NCI-H1417 treated with DMSO at 0.1 percent for 48 hours (cell line): ENCODE measurements around the gene ZFP1.
"Not testable (repeated sequence)": the region's sequence is repeated elsewhere in the genome, so short reads cannot be mapped to it uniquely, and the experiment has no call there.

Source experiments
- DNase-seq: peaks from one replicate; lab custom pipeline; 2025; lab: John Stamatoyannopoulos, UW

Gene ZFP1

DNA sequence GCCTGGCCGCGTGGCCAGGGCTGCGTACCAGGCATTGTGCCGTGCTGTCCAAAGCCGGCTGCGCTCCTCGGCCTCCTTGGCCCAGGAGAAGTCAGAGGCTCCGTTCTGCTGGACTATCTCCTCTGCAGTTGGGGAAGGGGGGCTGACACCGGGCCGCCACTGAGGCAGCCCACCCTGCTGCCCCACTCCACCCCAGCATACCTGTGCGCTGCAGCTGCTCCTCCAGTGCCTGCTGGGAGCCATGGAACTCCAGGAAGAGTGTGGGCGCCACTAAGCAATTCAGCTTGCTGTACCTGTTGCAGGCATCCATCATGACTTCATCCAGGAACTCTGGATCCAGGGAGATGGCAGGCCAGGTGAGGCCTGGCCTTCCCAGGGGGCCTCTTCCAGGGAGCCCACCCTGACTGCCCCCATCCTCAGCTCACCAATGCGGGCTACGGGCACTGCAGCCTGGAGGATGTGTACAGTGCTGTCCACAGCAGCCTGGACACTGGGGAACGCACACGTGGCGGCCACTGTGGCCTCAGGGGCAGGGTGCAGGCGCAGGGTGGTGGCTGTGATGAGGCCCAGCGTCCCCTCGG, 34.7 kb upstream of the ZFP1 start:
- DNase-seq: no peak

- no peak for DNase-seq
Measured at GRCh38 chr16:75114179-75114945, 34.0 kb upstream of the ZFP1 start.

GRCh38 chr16:75114946-75115825, 33.1 kb upstream of the ZFP1 start:
- DNase-seq: no peak

- no peak for DNase-seq
Measured at GRCh38 chr16:75116081-75116910, 32.0 kb upstream of the ZFP1 start, which contains the start of gene LDHD. LDHD (minus strand) TSS chr16:75116780; CDS start chr16:75116720, 60 bp downstream.

- DNase-seq: no peak
Measured at GRCh38 chr16:75116911-75117245, 31.4 kb upstream of the ZFP1 start.

DNA sequence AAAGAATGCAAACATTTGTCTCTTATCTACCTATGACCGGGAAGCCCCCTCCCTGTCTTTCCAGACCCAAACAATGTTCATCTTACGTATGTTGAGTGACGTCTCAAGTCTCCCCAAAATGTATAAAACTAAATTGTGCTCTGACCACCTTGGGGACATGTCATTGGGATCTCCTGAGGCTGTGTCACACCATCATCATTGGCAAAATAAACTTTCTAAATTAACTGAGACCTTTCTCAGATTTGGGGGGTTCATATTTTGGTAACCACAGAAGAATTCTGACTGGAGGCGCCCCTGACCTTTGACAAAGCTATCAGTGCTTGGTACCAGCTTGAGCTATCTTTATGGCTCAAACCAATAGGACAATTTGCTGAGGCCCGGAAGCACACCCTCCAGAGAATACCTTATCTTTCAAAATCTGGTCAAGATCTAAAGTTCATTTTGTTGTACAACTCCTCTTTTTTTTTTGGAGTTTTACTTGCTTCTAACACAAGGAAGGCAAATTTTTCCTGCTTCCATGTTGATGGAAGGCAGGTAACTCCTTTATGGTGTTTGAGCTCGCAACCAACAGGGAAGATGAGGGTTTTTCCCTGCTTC, 29.3 kb upstream of the ZFP1 start:
- no peak for DNase-seq

DNA sequence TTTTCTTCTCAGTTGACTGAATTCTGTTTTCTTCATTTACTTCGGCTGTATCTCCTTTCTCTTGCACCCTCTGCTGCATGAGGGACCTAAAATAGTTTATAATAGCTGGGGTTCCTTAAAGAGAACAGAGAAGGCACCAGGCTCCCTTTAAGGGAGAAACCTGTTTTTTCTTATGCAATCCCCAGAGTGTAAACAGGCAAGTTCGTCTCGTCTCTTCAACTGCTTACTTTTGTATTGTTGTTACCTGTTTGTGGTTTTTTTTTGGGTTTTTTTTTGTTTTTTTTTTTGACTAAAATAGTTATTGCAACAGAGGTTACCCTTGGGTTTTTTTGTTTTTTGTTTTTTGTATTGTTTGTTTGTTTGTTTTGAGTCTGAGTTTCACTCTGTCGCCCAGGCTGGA, 28.1 kb upstream of the ZFP1 start:
- no peak for DNase-seq

DNA sequence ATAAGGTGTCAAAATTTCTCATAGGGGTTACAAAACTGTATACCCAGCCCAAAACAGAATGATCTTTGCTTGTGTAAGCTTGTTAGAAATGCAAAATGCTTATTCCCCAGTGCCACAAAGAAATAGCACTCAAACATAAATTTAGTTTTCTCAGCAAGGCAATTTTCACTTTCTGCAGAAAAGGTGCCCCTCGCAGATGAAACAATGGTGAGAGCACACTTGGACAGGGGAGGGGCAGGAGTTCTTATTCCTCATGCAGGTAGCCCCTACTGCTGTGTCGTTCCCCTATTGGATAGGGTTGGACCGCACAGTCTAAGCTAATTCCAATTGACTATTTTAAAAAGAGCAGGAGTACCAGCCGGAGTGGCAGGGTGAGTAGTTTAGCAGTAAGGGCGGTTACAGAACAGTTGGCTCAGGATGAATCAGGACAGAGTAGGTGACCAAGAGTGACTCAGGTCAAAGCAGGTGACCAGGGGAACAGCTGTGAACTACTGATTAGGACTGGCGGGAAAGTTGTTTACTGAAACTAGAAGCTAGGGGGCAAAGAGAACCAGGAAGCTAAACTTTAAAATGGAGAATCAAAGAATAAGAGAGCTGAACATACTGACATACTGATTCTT, 26.3 kb upstream of the ZFP1 start:
- no peak for DNase-seq

- no peak for DNase-seq
Measured at GRCh38 chr16:75122609-75123008, 25.7 kb upstream of the ZFP1 start.

DNA sequence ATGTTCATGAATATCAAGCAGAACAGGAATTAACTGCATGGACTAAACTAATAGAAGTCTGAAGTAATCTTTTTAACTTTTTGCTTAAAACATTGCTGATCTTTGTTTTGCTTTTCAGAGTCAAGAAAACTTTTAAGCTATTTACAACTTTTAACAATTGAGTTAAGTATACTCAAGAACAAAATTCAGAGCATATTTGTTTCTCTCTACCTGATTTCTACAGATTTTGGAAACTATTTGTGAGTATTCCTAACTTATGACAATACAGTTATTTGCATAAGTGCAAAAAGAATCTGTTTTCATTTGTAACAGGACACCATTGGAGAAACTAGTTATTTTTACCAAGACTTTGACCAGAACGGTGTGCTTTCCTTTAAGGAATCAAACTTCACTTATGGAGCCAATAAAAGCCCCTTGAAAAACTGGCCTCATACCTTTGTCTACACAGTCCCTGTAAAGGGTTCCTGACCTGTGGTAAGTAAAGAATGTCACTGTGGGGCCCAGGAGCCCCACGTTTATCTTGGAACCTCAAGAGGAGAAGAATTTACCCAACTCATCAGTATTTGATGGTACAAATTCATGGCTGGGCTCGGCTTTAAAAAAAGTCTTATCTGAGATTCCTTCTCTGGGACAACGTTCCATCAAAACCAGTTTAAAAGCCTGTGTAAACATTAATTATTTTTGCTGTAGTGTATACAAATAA, 20.5 kb upstream of the ZFP1 start:
- no peak for DNase-seq

- DNase-seq: not testable (repeated sequence)
Measured at GRCh38 chr16:75129421-75130149, 18.7 kb upstream of the ZFP1 start.

GRCh38 chr16:75130150-75130771, 18.1 kb upstream of the ZFP1 start:
- no peak for DNase-seq

DNA sequence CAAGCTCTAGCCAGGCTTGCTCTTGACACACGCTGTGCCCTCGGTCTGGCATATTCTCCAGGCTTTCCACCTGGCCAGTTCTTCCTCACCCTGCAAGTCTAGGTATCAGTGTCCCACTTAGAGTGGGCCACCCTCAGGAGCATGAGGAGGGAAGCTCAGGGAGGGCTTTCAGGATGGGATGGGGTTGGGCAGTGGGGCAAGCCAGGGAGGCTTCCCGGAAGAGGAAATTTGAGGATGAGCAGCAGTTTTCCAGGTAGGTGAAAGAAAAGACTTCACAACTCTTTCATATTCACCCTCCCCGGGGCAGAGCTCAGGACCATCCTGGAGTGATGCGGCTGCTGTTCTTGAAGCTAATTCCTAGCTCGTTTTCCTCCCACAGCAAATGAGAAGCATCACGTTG, 17.2 kb upstream of the ZFP1 start:
- no peak for DNase-seq

GRCh38 chr16:75138233-75138632, 10.1 kb upstream of the ZFP1 start:
- DNase-seq: no peak

GRCh38 chr16:75138636-75139035, 9.7 kb upstream of the ZFP1 start:
- DNase-seq: no peak

- DNase-seq: no peak
Measured at GRCh38 chr16:75139498-75139897, 8.8 kb upstream of the ZFP1 start.

GRCh38 chr16:75143941-75144340, 4.4 kb upstream of the ZFP1 start:
- DNase-seq: no peak

DNA sequence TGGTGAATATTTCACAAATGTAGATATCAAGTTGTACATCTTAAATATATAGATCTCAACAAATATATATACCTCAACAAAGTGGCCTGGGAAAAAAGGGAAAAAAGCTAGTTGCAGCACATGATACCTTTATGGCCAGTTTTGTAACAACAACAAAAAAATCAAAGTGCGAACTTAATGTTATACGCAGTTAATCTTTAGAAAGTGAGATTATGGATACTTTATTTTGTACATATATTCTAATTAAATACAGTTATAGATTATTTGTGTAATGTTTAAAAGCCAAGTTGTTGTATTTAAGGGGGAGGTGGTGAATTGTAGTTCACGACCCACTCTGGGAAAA, 385 bp upstream of the ZFP1 start:
- DNase-seq: no peak

- no peak for DNase-seq
Measured at GRCh38 chr16:75151798-75152197, 3.5 kb downstream of the ZFP1 start.

DNA sequence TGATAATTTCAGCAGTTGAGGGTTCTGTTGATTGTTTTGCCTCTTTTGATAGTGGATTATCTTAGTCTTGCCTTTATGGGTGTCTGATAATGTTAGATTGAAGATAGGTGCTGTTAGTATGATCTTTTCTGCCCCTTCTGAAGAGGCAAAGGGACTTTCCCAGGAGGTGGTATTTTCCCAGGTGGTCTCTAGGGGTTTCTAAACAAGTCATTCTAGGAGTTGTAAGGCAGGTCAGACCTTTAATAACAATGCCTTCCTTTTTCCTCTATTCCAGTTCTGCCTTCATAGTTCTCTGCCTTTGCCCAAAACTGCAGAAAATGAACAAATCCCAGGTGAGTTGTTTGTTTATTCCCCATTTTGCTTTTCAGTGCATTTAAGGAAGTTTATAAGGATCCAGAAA, 4.3 kb downstream of the ZFP1 start:
- no peak for DNase-seq
